Left kidney (tissue), 1 donor: Measurements from ENCODE around the gene ZC3H10. TPM values are rescaled to one million over a fixed set of nuclear protein-coding genes. Genes with fewer than 3 reads are reported as not detected.

Source experiments
- polyA plus RNA-seq: library from polyadenylated mRNA; unstranded; fragments of 120-200 nt; gene quantifications from one replicate; pipeline ENCODE4 v1.2.1, GENCODE V29; 2013; ENCODE audit not compliant: insufficient read length

Gene ZC3H10
- polyA plus RNA-seq, 1 donor, result 5.8 TPM

Other genes starting within 250 kb of the ZC3H10 start
- 31.0 TPM for gene PYM1, start 190.4 kb upstream of the ZC3H10 start, polyA plus RNA-seq
- 26.2 TPM for gene DGKA, start 187.1 kb upstream of the ZC3H10 start, polyA plus RNA-seq
- gene PMEL, start 152.2 kb upstream of the ZC3H10 start, polyA plus RNA-seq, result 3.9 TPM
- 69.2 TPM for gene CDK2, start 151.4 kb upstream of the ZC3H10 start, polyA plus RNA-seq
- gene RAB5B, start 144.2 kb upstream of the ZC3H10 start, polyA plus RNA-seq, result 163 TPM
- gene SUOX, start 121.0 kb upstream of the ZC3H10 start, polyA plus RNA-seq, result 55.5 TPM
- gene IKZF4, start 97.2 kb upstream of the ZC3H10 start, polyA plus RNA-seq, result 25.6 TPM
- 113 TPM for gene RPS26, start 76.3 kb upstream of the ZC3H10 start, polyA plus RNA-seq
- gene ERBB3, start 38.1 kb upstream of the ZC3H10 start, polyA plus RNA-seq, result 111 TPM
- gene PA2G4, start 13.7 kb upstream of the ZC3H10 start, polyA plus RNA-seq, result 164 TPM
- 4,270 TPM for gene RPL41, start 1.6 kb upstream of the ZC3H10 start, polyA plus RNA-seq
- gene ESYT1, start 10.0 kb downstream of the ZC3H10 start, polyA plus RNA-seq, result 81.2 TPM
- gene MYL6B, start 34.3 kb downstream of the ZC3H10 start, polyA plus RNA-seq, result 155 TPM
- gene MYL6, start 40.1 kb downstream of the ZC3H10 start, polyA plus RNA-seq, result 1,671 TPM
- 160 TPM for gene SMARCC2, start 71.2 kb downstream of the ZC3H10 start, polyA plus RNA-seq
- gene RNF41, start 103.7 kb downstream of the ZC3H10 start, polyA plus RNA-seq, result 45.4 TPM
- 31.5 TPM for gene NABP2, start 106.1 kb downstream of the ZC3H10 start, polyA plus RNA-seq
- 51.0 TPM for gene SLC39A5, start 111.8 kb downstream of the ZC3H10 start, polyA plus RNA-seq
- 35.9 TPM for gene ANKRD52, start 140.1 kb downstream of the ZC3H10 start, polyA plus RNA-seq
- 23.7 TPM for gene COQ10A, start 148.7 kb downstream of the ZC3H10 start, polyA plus RNA-seq
- 241 TPM for gene CS, start 182.1 kb downstream of the ZC3H10 start, polyA plus RNA-seq
- 157 TPM for gene CNPY2, start 197.7 kb downstream of the ZC3H10 start, polyA plus RNA-seq
- 135 TPM for gene PAN2, start 215.7 kb downstream of the ZC3H10 start, polyA plus RNA-seq
- 1.2 TPM for gene IL23A, start 220.6 kb downstream of the ZC3H10 start, polyA plus RNA-seq
- 153 TPM for gene STAT2, start 241.8 kb downstream of the ZC3H10 start, polyA plus RNA-seq
- gene APOF, start 244.6 kb downstream of the ZC3H10 start, polyA plus RNA-seq, result 0.08 TPM